ENCODE data around the gene BCAM.

Gene BCAM, protein sequence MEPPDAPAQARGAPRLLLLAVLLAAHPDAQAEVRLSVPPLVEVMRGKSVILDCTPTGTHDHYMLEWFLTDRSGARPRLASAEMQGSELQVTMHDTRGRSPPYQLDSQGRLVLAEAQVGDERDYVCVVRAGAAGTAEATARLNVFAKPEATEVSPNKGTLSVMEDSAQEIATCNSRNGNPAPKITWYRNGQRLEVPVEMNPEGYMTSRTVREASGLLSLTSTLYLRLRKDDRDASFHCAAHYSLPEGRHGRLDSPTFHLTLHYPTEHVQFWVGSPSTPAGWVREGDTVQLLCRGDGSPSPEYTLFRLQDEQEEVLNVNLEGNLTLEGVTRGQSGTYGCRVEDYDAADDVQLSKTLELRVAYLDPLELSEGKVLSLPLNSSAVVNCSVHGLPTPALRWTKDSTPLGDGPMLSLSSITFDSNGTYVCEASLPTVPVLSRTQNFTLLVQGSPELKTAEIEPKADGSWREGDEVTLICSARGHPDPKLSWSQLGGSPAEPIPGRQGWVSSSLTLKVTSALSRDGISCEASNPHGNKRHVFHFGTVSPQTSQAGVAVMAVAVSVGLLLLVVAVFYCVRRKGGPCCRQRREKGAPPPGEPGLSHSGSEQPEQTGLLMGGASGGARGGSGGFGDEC

DNA sequence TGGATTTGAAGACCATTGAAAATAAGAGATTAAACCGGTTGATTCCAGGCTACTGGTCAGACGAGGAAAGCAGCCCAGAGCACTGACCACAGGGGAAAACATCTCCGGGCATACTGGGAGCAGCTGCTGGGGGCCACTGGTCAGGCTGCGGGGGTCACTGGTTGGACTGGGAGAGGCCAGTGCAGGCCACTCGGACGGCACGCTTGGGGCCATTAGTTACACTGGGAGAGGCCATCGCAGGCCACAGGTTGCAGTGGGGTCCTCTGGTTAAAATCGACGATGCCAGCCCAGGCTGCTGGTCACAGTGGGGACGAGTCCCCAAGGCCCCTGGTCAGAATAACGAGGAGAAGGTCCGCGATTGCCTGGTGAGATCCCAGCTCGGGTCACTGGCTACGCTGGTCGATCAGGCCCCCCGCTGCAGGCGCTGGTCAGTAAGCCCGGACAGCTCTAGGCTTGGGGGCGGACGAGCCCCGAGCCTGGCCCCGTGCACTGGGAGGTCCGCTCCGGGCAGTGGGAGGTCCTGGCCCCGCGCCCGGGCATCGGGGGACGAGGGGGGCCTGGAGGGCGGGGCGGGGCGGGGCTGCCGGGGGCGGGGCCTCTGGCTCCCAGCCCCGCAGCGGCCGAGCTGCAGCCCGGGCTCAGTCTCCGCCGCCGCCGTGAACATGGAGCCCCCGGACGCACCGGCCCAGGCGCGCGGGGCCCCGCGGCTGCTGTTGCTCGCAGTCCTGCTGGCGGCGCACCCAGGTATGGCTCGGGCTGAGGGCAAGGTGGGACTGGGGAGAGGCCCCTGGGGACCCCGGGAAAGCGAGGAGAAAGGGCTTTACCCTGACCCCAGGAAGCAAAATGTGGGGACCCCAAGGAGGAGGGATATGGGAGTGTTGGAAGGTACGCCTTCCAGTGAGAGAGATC, at the start of gene BCAM:
Gene BCAM, plus strand, starts transcription at position 641 of the 909 bp plus-strand sequence. Its CDS starts 22 bp downstream, at position 663.
- H3K4me3 Mint-ChIP-seq, result peak within 1 kb of the TSS; percentile 87 to 88 (median 88)
- H3K9me3 Mint-ChIP-seq, result no peaks in the 10 kb centered on the region
- TF ChIP-seq, protein P1, sequence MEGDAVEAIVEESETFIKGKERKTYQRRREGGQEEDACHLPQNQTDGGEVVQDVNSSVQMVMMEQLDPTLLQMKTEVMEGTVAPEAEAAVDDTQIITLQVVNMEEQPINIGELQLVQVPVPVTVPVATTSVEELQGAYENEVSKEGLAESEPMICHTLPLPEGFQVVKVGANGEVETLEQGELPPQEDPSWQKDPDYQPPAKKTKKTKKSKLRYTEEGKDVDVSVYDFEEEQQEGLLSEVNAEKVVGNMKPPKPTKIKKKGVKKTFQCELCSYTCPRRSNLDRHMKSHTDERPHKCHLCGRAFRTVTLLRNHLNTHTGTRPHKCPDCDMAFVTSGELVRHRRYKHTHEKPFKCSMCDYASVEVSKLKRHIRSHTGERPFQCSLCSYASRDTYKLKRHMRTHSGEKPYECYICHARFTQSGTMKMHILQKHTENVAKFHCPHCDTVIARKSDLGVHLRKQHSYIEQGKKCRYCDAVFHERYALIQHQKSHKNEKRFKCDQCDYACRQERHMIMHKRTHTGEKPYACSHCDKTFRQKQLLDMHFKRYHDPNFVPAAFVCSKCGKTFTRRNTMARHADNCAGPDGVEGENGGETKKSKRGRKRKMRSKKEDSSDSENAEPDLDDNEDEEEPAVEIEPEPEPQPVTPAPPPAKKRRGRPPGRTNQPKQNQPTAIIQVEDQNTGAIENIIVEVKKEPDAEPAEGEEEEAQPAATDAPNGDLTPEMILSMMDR (IDR thresholded peaks at IDR 0.05; ENCODE audit: unreplicated experiment in 3 of 3), result no peak
- H3K36me3 Mint-ChIP-seq (ENCODE audit: low read depth), result peaks cover 10% of the 10 kb centered on the region
- peaks cover 48% of the 10 kb centered on the region for H3K4me1 Mint-ChIP-seq
- peak within 1 kb of the TSS; percentile 95 to 99 (median 95) for H3K27ac Mint-ChIP-seq
- no peaks in the 10 kb centered on the region for H3K27me3 Mint-ChIP-seq (ENCODE audit: low read depth)

DNA sequence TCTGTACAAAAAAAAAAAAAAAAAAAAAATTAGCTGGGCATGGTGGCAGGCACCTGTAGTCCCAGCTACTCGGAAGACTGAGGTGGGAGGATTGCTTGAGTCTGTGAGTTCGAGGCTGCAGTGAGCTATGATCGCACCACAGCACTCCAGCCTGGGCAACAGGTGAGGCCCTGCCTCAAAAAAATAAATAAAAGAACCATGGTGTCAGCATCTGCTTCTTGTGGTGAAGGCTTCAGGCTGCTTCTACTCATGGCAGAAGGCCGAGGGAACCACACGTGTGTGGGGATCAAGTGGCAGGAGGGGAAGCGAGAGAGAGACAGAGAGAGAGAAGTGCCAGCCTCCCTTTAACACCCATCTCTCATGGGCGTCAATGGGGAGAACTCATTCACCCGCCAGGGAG, 46.9 kb upstream of the BCAM start:
- Mint-ChIP-seq H3K4me3 (no peak overlapping the region), H3K9me3 (no peaks in the 10 kb centered on the region), H3K4me1 (peaks cover 14% of the 10 kb centered on the region), H3K27me3 (ENCODE audit: low read depth) (no peaks in the 10 kb centered on the region), H3K36me3 (ENCODE audit: low read depth) (peaks cover 10% of the 10 kb centered on the region), H3K27ac (no peak overlapping the region)
- TF ChIP-seq, protein P1 (IDR thresholded peaks at IDR 0.05; ENCODE audit: unreplicated experiment in 3 of 3), result no peak

DNA sequence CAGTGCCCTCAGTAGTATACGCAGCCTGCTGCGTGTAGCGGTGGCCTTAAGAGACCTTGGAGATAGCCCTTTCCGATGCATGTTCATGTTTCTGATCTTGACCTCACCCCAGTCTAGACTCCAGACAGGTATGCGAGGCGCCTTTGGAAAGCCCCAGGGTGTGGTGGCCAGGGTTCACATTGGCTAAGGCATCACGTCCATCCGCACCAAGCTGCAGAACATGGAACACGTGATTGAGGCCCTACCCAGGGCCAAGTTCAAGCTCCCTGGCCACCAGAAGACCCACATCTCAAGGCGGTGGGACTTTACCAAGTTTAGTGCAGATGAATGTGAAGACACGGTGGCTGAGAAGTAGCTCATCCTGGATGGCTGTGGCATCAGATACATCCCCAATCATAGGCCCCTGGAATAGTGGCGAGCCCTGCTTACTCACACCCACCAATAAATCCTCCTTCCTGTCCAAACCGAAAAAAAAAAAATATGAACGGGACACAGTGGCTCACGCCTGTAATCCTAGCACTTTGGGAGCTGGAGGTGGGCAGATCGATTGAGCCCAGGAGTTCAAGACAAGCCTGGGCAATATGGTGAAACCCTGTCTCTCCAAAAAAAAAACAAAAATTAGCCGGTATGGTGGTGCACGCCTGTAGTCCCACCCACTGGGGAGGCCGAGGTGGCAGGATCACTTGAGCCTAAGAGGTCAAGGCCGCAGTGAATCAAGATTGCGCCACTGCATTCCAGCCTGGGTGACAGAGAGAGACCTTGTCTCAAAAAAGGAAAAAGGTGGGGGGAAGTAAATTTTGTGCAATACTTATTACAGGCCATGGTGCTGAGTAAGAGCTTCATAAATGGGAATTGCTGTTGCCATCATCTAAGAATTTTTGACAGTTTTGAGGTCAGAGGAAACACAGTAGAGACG, 43.6 kb upstream of the BCAM start:
- no peak overlapping the region for H3K27ac Mint-ChIP-seq
- H3K27me3 Mint-ChIP-seq (ENCODE audit: low read depth), result no peaks in the 10 kb centered on the region
- H3K36me3 Mint-ChIP-seq (ENCODE audit: low read depth), result no peaks in the 10 kb centered on the region
- TF ChIP-seq, protein P1 (IDR thresholded peaks at IDR 0.05; ENCODE audit: unreplicated experiment in 3 of 3), result no peak
- peaks cover 5% of the 10 kb centered on the region for H3K9me3 Mint-ChIP-seq
- peaks cover 5% of the 10 kb centered on the region for H3K4me1 Mint-ChIP-seq
- no peak overlapping the region for H3K4me3 Mint-ChIP-seq

DNA sequence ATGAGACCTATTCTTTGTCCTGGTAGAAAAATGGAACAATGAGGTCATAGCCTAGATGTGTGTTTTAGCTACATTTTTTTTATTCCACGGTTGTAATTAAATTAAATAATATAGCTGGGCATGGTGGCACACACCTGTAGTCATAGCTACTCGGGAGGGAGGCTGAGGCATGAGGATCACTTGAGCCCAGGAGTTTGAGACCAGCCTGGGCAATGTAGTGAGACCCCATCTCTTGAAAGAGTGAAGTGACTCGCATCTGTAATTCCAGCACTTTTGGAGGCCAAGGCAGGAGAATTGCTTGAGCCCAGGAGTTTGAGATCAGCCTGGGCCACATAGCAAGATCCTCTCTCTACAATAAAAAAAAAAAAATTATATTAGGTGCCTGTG, 43.0 kb upstream of the BCAM start:
- Mint-ChIP-seq H3K27me3 (ENCODE audit: low read depth) (peaks cover 6% of the 10 kb centered on the region), H3K4me3 (no peak overlapping the region), H3K36me3 (ENCODE audit: low read depth) (no peaks in the 10 kb centered on the region), H3K27ac (no peak overlapping the region), H3K4me1 (peaks cover 11% of the 10 kb centered on the region), H3K9me3 (peaks cover 5% of the 10 kb centered on the region)
- TF ChIP-seq, protein P1 (IDR thresholded peaks at IDR 0.05; ENCODE audit: unreplicated experiment in 3 of 3), result no peak

All from nephron (organoid).